ENCODE results near the gene HIBCH. TPM values are rescaled to one million over a fixed set of nuclear protein-coding genes. Genes with fewer than 3 reads are reported as not detected.
A peak's percentile ranks its signal among the peaks of the same experiment; 100 is the strongest.

HIBCH gene
- total and polyA plus RNA-seq, 2 of the 4 experiments (the other 2 are of a cell fraction) = 8.8 to 11.9 TPM

DNA sequence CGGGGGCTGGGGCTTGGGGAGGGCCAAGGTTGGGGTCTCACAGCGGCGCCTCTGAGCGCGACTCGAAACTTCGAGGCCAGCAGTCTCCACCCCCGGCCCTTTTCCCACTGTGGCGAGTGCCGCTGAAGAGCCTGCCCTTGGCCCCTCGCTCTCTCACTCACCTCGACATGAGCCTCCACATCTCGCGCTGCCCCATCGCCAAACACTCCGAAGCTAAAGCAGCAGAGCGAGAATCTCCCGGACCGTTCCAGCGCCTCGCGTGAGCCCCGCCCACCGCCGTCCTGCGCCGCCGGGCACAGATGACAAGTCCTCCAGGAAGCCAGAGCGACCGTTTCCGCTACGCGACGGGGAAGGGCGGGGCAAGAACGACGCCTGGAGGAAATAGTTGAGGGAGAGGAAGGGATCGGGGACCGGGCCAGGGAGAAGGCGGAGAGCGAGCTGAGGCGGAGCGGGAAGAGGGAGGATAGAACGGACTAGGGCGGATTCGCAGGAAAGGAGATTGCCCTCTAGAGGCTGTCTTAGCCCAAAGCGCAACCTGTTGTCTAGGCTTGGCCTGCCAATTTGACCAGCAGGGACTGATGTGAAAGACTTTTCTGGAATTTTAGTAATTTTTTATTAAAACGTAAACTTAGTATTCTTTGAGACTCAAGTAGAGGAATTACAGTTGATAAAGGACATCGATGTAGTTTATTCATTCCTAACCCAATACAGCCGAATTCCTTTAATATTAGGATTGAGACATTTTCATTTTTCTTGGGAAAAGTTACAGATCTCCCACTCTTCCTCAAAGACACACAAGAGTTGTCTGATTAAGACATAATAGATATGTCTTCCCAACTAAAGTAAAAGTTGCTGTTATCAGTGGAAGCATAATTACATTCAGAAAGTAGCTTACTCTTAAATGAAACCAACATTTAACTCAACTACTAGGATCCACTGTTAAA is at the start of gene HIBCH (continued):
- no peak for TF ChIP-seq MAFK (IDR thresholded peaks at IDR 0.05; ENCODE audit: low read depth, low read length)
- TF ChIP-seq, protein P1, sequence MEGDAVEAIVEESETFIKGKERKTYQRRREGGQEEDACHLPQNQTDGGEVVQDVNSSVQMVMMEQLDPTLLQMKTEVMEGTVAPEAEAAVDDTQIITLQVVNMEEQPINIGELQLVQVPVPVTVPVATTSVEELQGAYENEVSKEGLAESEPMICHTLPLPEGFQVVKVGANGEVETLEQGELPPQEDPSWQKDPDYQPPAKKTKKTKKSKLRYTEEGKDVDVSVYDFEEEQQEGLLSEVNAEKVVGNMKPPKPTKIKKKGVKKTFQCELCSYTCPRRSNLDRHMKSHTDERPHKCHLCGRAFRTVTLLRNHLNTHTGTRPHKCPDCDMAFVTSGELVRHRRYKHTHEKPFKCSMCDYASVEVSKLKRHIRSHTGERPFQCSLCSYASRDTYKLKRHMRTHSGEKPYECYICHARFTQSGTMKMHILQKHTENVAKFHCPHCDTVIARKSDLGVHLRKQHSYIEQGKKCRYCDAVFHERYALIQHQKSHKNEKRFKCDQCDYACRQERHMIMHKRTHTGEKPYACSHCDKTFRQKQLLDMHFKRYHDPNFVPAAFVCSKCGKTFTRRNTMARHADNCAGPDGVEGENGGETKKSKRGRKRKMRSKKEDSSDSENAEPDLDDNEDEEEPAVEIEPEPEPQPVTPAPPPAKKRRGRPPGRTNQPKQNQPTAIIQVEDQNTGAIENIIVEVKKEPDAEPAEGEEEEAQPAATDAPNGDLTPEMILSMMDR (conservative IDR thresholded peaks at IDR 0.05; ENCODE audit: low read depth, low read length) = peak; percentile 91
- peak; percentile 37 for TF ChIP-seq SMC3 (IDR thresholded peaks at IDR 0.05; ENCODE audit: low read depth, low read length)
- no peak for TF ChIP-seq FOS (IDR thresholded peaks at IDR 0.05; ENCODE audit: low read depth, low read length)
